Calu3 (cell line): ENCODE data around the gene TRIM67. TPM values are rescaled to one million over a fixed set of nuclear protein-coding genes. Genes with fewer than 3 reads are reported as not detected.

Experiments used
- BruUV-seq: library from RNA; stranded (reverse); fragments of 400-500 nt; replicated peaks from 2 replicates; lab custom pipeline; 2021; lab: Mats Ljungman, UMichigan
- CTCF ChIA-PET: fragments of 300-600 bp; sonication (Branson Sonifier 250); formaldehyde crosslinking; loops from one replicate; lab custom pipeline; 2022; ENCODE audit warnings: antibody characterized with exemption; lab: Charles Lee
- DNase-seq: peaks from one replicate; pipeline ENCODE4 v3.0.0; 2022
- H3K27ac Mint-ChIP-seq: one replicate; pipeline ENCODE4 v1.8.0; 2022; ENCODE audit warnings: mixed read lengths; ENCODE audit not compliant: unreplicated experiment
- H3K27me3 Mint-ChIP-seq: one replicate; pipeline ENCODE4 v1.8.0; 2022; ENCODE audit warnings: mixed read lengths; ENCODE audit not compliant: unreplicated experiment
- H3K36me3 Mint-ChIP-seq: one replicate; pipeline ENCODE4 v1.8.0; 2022; ENCODE audit warnings: mild to moderate bottlenecking, moderate library complexity, mixed read lengths; ENCODE audit not compliant: insufficient read depth, unreplicated experiment
- H3K4me1 Mint-ChIP-seq: one replicate; pipeline ENCODE4 v1.8.0; 2022; ENCODE audit warnings: mild to moderate bottlenecking, low read depth, mixed read lengths; ENCODE audit not compliant: unreplicated experiment
- H3K4me3 Mint-ChIP-seq: one replicate; pipeline ENCODE4 v1.8.0; 2022; ENCODE audit warnings: mild to moderate bottlenecking, low read depth, moderate library complexity, mixed read lengths; ENCODE audit not compliant: unreplicated experiment
- H3K9me3 Mint-ChIP-seq: one replicate; pipeline ENCODE4 v1.8.0; 2022; ENCODE audit warnings: low read depth, mixed read lengths; ENCODE audit not compliant: unreplicated experiment
- CTCF ChIP-seq: fragments of 200-600 bp; IDR thresholded peaks from one replicate; pipeline ENCODE4 v1.8.0; 2022; ENCODE audit warnings: antibody characterized with exemption; ENCODE audit not compliant: unreplicated experiment
- intact Hi-C: fragments of 100-400 bp; cut with micrococcal nuclease; formaldehyde crosslinking; loops from one replicate; pipeline ENCODE4 v1.10.0; 2022; ENCODE audit not compliant: unreplicated experiment
- total RNA-seq: library from RNA; stranded (reverse); gene quantifications from 2 replicates; pipeline ENCODE4 v1.2.3, GENCODE V29; 2022

The TRIM67 gene
- total RNA-seq, 1 experiment from 2014 or later: 0.09 TPM

- no peaks in the 10 kb centered on the region for H3K9me3 Mint-ChIP-seq
- peaks cover 78% of the 10 kb centered on the region for H3K27me3 Mint-ChIP-seq
- no peak overlapping the region for H3K4me3 Mint-ChIP-seq
- no peak for TF ChIP-seq CTCF
- intact Hi-C loops: no loop called here
- H3K27ac Mint-ChIP-seq: no peak overlapping the region
- CTCF ChIA-PET: interaction anchor here (0.5 to 1.3 kb wide), 3 partner anchors 33 to 89 kb away, joined by 3 to 5 read pairs (median 5); no protein-coding TSS in a partner anchor
- H3K4me1 Mint-ChIP-seq: no peaks in the 10 kb centered on the region
- no TSS peak for BruUV-seq
- no peak for DNase-seq
- H3K36me3 Mint-ChIP-seq: no peaks in the 10 kb centered on the region
These were observed 1.7 kb upstream of the TRIM67 start for GRCh38 chr1:231159963-231160761.

- DNase-seq: no peak
- H3K4me3 Mint-ChIP-seq: peak overlapping the region; percentile 59
- H3K27ac Mint-ChIP-seq: no peak overlapping the region
- H3K36me3 Mint-ChIP-seq: no peaks in the 10 kb centered on the region
- peaks cover 78% of the 10 kb centered on the region for H3K27me3 Mint-ChIP-seq
- TF ChIP-seq CTCF: no peak
- no peaks in the 10 kb centered on the region for H3K9me3 Mint-ChIP-seq
- BruUV-seq: no TSS peak
- intact Hi-C loops: no loop called here
- CTCF ChIA-PET: interaction anchor here (1.1 kb wide), 1 partner anchor 34 kb away, joined by 3 read pairs; no protein-coding TSS in a partner anchor
- H3K4me1 Mint-ChIP-seq: no peaks in the 10 kb centered on the region
These were observed 777 bp upstream of the TRIM67 start for GRCh38 chr1:231160895-231161666.

- CTCF ChIA-PET: interaction anchor here (1.0 kb wide), 2 partner anchors 15 to 32 kb away, joined by 3 read pairs; no protein-coding TSS in a partner anchor
- Mint-ChIP-seq H3K4me1 (no peaks in the 10 kb centered on the region), H3K4me3 (peak overlapping the region; percentile 59), H3K36me3 (no peaks in the 10 kb centered on the region), H3K9me3 (no peaks in the 10 kb centered on the region), H3K27me3 (peaks cover 76% of the 10 kb centered on the region), H3K27ac (no peak overlapping the region)
- peak; percentile 70 for DNase-seq
- intact Hi-C loops: no loop called here
- BruUV-seq: no TSS peak
- no peak for TF ChIP-seq CTCF
These were observed 575 bp downstream of the TRIM67 start for GRCh38 chr1:231162297-231162969.
